Measurements from ENCODE around the gene NEURL3. TPM values are rescaled to one million over a fixed set of nuclear protein-coding genes. Genes with fewer than 3 reads are reported as not detected.

The NEURL3 gene
- total and polyA plus RNA-seq, 9 of the 15 experiments (the other 6 are each of a cell fraction or from before 2014, with no cell fraction given), result not detected

DNA sequence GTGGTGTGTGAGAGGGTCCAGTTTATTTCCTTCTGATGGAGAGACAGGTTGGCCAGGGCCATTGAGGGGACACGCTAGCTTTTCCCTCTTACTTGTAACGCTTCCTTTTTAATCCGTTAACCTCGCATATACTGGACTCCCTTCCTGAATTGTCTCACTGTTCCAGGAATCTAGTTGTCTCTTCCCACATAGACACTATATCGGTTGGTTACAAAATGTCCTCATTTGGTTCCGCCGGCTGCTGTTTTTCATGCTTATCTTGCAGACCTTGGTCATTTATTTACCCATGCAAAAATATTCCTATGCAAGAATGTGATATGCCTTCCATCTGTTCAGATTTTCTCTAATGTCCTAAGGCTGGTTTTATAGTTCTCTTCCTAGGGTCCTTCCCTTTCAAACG, 35.0 kb downstream of the NEURL3 start (continued):
- TF ChIP-seq ZNF592 (IDR thresholded peaks at IDR 0.05) (no peak), ETS2 (tag; IDR thresholded peaks at IDR 0.05; ENCODE audit: borderline replicate concordance, poor library complexity, severe bottlenecking) (no peak), ZNF668 (CRISPR knock-in tag; IDR thresholded peaks at IDR 0.05) (no peak), ZNF347 (CRISPR knock-in tag; IDR thresholded peaks at IDR 0.05; ENCODE audit: low read depth) (no peak)

GRCh38 chr2:96468904-96469303, 36.3 kb downstream of the NEURL3 start:
- ATAC-seq (no peak), FAIRE-seq (no peak), DNase-seq (ENCODE audit: extremely low read depth in 1 of 4, low spot score in 3 of 4) (no peak)
- TF ChIP-seq SP1 (CRISPR knock-in tag; IDR thresholded peaks at IDR 0.05), result no peak
- no peak for TF ChIP-seq ZNF436 (CRISPR knock-in tag; IDR thresholded peaks at IDR 0.05)
- no peak for TF ChIP-seq HOXB6 (CRISPR knock-in tag; IDR thresholded peaks at IDR 0.05; ENCODE audit: borderline replicate concordance)
- TF ChIP-seq NFRKB (IDR thresholded peaks at IDR 0.05; ENCODE audit: low read depth), result no peak
- no peak for TF ChIP-seq GTF2F1 (IDR thresholded peaks at IDR 0.05; ENCODE audit: low read depth, low read length)
- no peak for TF ChIP-seq ZC3H4 (CRISPR knock-in tag; IDR thresholded peaks at IDR 0.05; ENCODE audit: borderline replicate concordance)
- TF ChIP-seq MTA2 (IDR thresholded peaks at IDR 0.05; ENCODE audit: low read depth), result no peak
- in situ Hi-C loops (cut with MboI) (no loop called here), intact Hi-C loops (cut with micrococcal nuclease) (no loop called here)
- ChIA-PET POLR2A (interaction anchor here (0.6 kb wide), 1 partner anchor 44 kb away, joined by 3 read pairs; no protein-coding TSS in a partner anchor), CTCF (ENCODE audit: low intra/inter-chr PET ratio) (no interaction called here)
- H3K79me2 ChIP-seq (ENCODE audit: control insufficient read depth, insufficient read depth, low read length), result no peaks in the 10 kb centered on the region
- no peak overlapping the region for H2AFZ ChIP-seq (ENCODE audit: low read depth, low read length)
- WGBS (ENCODE audit: insufficient coverage, low coverage, missing lambda C conversion rate), result 15% methylated on average over 6 of the region's 6 CpGs
- no peak overlapping the region for H3K4me2 ChIP-seq (ENCODE audit: insufficient read depth, low read length)
- H4K20me1 ChIP-seq (replicated peaks; ENCODE audit: control insufficient read depth, insufficient read depth, low read length), result no peaks in the 10 kb centered on the region
- H3K9me3 ChIP-seq (replicated peaks; ENCODE audit: control insufficient read depth, insufficient read depth, low read depth, low read length), result no peaks in the 10 kb centered on the region
- H3K27me3 ChIP-seq (ENCODE audit: control insufficient read depth in 2 of 2, insufficient read depth in 2 of 2, low read length in 2 of 2), result peaks cover 10 to 27% of the 10 kb centered on the region in 2 experiments; a peak in 4 of 5 replicates
- H3K9ac ChIP-seq (ENCODE audit: insufficient read depth in 1 of 2, low read depth in 2 of 2, low read length in 2 of 2), result no peak overlapping the region
- H3K4me3 ChIP-seq, result no peak overlapping the region
- H3K27ac ChIP-seq (ENCODE audit: extremely low read depth, low read depth, low read length), result no peak overlapping the region
- no TSS peak for BruUV-seq (replicated peaks)
- H3K36me3 ChIP-seq (ENCODE audit: control insufficient read depth, insufficient read depth, low read length), result no peaks in the 10 kb centered on the region
- peaks cover 0 to 6% of the 10 kb centered on the region in 2 experiments; a peak in 1 of 5 replicates for H3K4me1 ChIP-seq (replicated peaks in 1 of 2; ENCODE audit: control insufficient read depth in 2 of 2, insufficient read depth in 2 of 2, low read length in 2 of 2)
- no peaks in the 10 kb centered on the region for H3K9me1 ChIP-seq (ENCODE audit: control insufficient read depth, insufficient read depth, low read length)

All from K562 (cell line).